B cell (primary cell): ENCODE measurements around the gene IQGAP1. TPM values are rescaled to one million over a fixed set of nuclear protein-coding genes. Genes with fewer than 3 reads are reported as not detected.

ENCODE experiments used
- ATAC-seq: fragments of 200-7000 bp; cut with Tn5 transposase; one replicate; pipeline ENCODE4 v1.10.0; 2021; ENCODE audit warnings: low read depth, mild to moderate bottlenecking, moderate number of reproducible peaks, moderate library complexity
- CTCF ChIA-PET: fragments of 350-600 bp; sonication (Branson Sonifier 250); formaldehyde crosslinking; loops from one replicate; lab custom pipeline; 2021; ENCODE audit warnings: antibody characterized with exemption, inconsistent platforms; lab: Charles Lee
- POLR2A ChIA-PET: fragments of 350-600 bp; sonication (Branson Sonifier 250); formaldehyde crosslinking; loops from one replicate; lab custom pipeline; 2021; ENCODE audit warnings: antibody characterized with exemption; lab: Charles Lee
- DNase-seq: peaks from one replicate; pipeline ENCODE4 v3.0.0; 2013
- H2AFZ ChIP-seq: 2 replicates; pipeline ENCODE4 v1.6.1; 2012; ENCODE audit warnings: mild to moderate bottlenecking, low read depth, low read length; ENCODE audit not compliant: insufficient read depth, poor library complexity, severe bottlenecking
- H3K27ac ChIP-seq, 2 donors: 1 replicate in 1 of 2; 2 replicates in 1 of 2; pipeline ENCODE4 v1.5.1; 2012 to 2013; ENCODE audit warnings: low read length in 2 of 2, mild to moderate bottlenecking in 2 of 2, moderate library complexity in 1 of 2
- H3K27me3 ChIP-seq, 4 experiments: fragments of 200-600 bp in 1 of 4; sonication (generic) in 1 of 4; replicated peaks in 1 of 4; 1 replicate in 2 of 4; 2 replicates in 2 of 4; pipeline versions ENCODE4 v1.6.1 to v1.7.0; 2013 to 2016; ENCODE audit warnings: low read length in 3 of 4, mild to moderate bottlenecking in 2 of 4, mixed read lengths in 1 of 4, moderate library complexity in 1 of 4; ENCODE audit not compliant: insufficient read depth in 4 of 4, control insufficient read depth in 3 of 4; ENCODE audit errors: control extremely low read depth in 1 of 4
- H3K36me3 ChIP-seq, 2 experiments: replicated peaks in 1 of 2; 1 replicate in 1 of 2; 2 replicates in 1 of 2; pipeline versions ENCODE4 v1.6.1 to v1.7.1; 2013; ENCODE audit warnings: low read length in 1 of 2; ENCODE audit not compliant: insufficient read depth in 2 of 2, control insufficient read depth in 1 of 2; ENCODE audit errors: control extremely low read depth in 1 of 2, extremely low read depth in 1 of 2
- H3K4me1 ChIP-seq, 2 donors: fragments of 200-600 bp in 1 of 2; sonication (generic) in 1 of 2; 1 replicate in 1 of 2; 2 replicates in 1 of 2; pipeline versions ENCODE4 v1.5.1 to v1.6.1; 2013 to 2017; ENCODE audit warnings: low read length in 2 of 2; ENCODE audit not compliant: control insufficient read depth in 2 of 2, insufficient read depth in 2 of 2
- H3K4me2 ChIP-seq: replicated peaks from 2 replicates; pipeline ENCODE3; 2012; ENCODE audit warnings: mild to moderate bottlenecking, low read depth, low read length; ENCODE audit not compliant: poor library complexity, severe bottlenecking
- H3K4me3 ChIP-seq, 5 experiments: fragments of 200-600 bp in 1 of 5; sonication (generic) in 1 of 5; 1 replicate in 3 of 5; 2 replicates in 2 of 5; pipeline versions ENCODE4 v1.5.1 to v1.7.0; 2011 to 2016; ENCODE audit warnings: low read length in 4 of 5, mild to moderate bottlenecking in 4 of 5, low read depth in 2 of 5, control low read depth in 1 of 5, moderate library complexity in 1 of 5; ENCODE audit not compliant: insufficient read depth in 1 of 5; ENCODE audit errors: control extremely low read depth in 1 of 5, extremely low read depth in 1 of 5
- H3K79me2 ChIP-seq: fragments of 200-600 bp; sonication (generic); one replicate; pipeline ENCODE4 v1.6.0; 2016; ENCODE audit warnings: low read length; ENCODE audit not compliant: control insufficient read depth, insufficient read depth
- H3K9ac ChIP-seq: fragments of 200-600 bp; sonication (generic); 2 replicates; pipeline ENCODE4 v1.6.1; 2017; ENCODE audit warnings: mild to moderate bottlenecking, low read length, moderate library complexity
- H3K9me3 ChIP-seq, 3 donors: one replicate each; pipeline versions ENCODE4 v1.6.1 to v1.7.1; 2013; ENCODE audit warnings: low read length in 2 of 3; ENCODE audit not compliant: control insufficient read depth in 2 of 3, insufficient read depth in 1 of 3; ENCODE audit errors: control extremely low read depth in 1 of 3
- H4K20me1 ChIP-seq: 2 replicates; pipeline ENCODE4 v1.6.0; 2012; ENCODE audit warnings: mild to moderate bottlenecking, low read length; ENCODE audit not compliant: insufficient read depth, control insufficient read depth, poor library complexity, severe bottlenecking
- H3K27ac Mint-ChIP-seq: one replicate; pipeline ENCODE4 v1.8.0; 2021; ENCODE audit warnings: mixed read lengths
- H3K27me3 Mint-ChIP-seq: one replicate; pipeline ENCODE4 v1.8.0; 2021; ENCODE audit warnings: mixed read lengths
- H3K4me1 Mint-ChIP-seq: one replicate; pipeline ENCODE4 v1.8.0; 2021; ENCODE audit warnings: mixed read lengths
- H3K4me3 Mint-ChIP-seq: one replicate; pipeline ENCODE4 v1.8.0; 2021; ENCODE audit warnings: mixed read lengths
- H3K9me3 Mint-ChIP-seq: one replicate; pipeline ENCODE4 v1.8.0; 2022; ENCODE audit warnings: mixed read lengths; ENCODE audit not compliant: insufficient read depth
- CTCF ChIP-seq: fragments of 200-600 bp; IDR thresholded peaks from one replicate; pipeline ENCODE4 v1.8.0; 2022; ENCODE audit warnings: antibody characterized with exemption, mild to moderate bottlenecking
- EZH2 ChIP-seq: IDR thresholded peaks from 2 replicates; pipeline ENCODE4 v1.6.1; 2012; ENCODE audit warnings: borderline replicate concordance, low read depth, mild to moderate bottlenecking, moderate library complexity, low read length; ENCODE audit not compliant: insufficient read depth, poor library complexity, severe bottlenecking
- WGBS: methylation state at CpG from one replicate; pipeline ENCODE4 v1.1.5; 2013; ENCODE audit warnings: missing lambda C conversion rate; ENCODE audit not compliant: insufficient coverage; 5-methylcytosine and 5-hydroxymethylcytosine counted together
- intact Hi-C: fragments of 100-400 bp; cut with micrococcal nuclease; formaldehyde crosslinking; loops from one replicate; pipeline ENCODE4 v1.10.0; 2022
- polyA plus RNA-seq: library from polyadenylated mRNA; depleted of rRNA; stranded (reverse); fragments of >200 nt; gene quantifications from 2 replicates; pipeline ENCODE4 v1.2.3, GENCODE V29; 2012
- total RNA-seq, 2 donors: library from RNA; stranded (reverse); fragments of 120-200 nt in 1 of 2; gene quantifications; 1 replicate in 1 of 2; 2 replicates in 1 of 2; pipeline versions ENCODE4 v1.2.3 to v1.2.4, GENCODE V29; 2013 to 2022

IQGAP1 gene
- total and polyA plus RNA-seq, 2 donors (not counting 1 experiment from before 2014, with no cell fraction given): 49.7 to 216 TPM

DNA sequence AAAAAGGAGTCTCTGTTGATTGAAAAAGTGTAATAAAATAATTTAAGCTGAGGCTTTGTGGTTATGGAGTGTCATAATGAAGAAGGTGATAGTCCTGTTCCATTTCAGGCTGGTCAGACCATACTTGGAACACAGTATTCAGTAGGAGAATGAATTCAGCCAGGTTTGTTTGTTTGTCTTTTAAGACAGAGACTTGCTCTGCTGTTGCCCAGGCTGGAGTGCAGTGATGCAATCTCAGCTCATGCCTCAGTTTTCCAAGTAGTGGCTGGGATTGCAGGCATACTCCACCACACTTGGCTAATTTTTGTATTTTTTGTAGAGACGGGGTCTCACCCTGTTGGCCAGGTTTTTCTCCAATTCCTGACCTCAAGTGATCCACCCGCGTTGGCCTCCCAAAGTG is 33.5 kb downstream of the IQGAP1 start:
- H3K36me3 ChIP-seq: peaks cover 0 to 7% of the 10 kb centered on the region in 2 experiments
- ATAC-seq (no peak), DNase-seq (no peak)
- Mint-ChIP-seq H3K27ac (no peak overlapping the region), H3K27me3 (no peaks in the 10 kb centered on the region), H3K4me3 (no peak overlapping the region), H3K4me1 (peaks cover 51% of the 10 kb centered on the region), H3K9me3 (no peaks in the 10 kb centered on the region)
- WGBS: 100% methylated on average over 3 of the region's 3 CpGs
- ChIA-PET CTCF (interaction anchor here (1.3 kb wide), 1 partner anchor 102 kb away, joined by 3 read pairs; no protein-coding TSS in a partner anchor), POLR2A (no interaction called here)
- no peak for TF ChIP-seq EZH2
- TF ChIP-seq CTCF: no peak
- H3K9me3 ChIP-seq: no peaks in the 10 kb centered on the region
- no peak overlapping the region for H2AFZ ChIP-seq
- intact Hi-C loops: no loop called here
- H3K27me3 ChIP-seq: no peaks in the 10 kb centered on the region
- H4K20me1 ChIP-seq: peaks cover 79% of the 10 kb centered on the region
- H3K9ac ChIP-seq: no peak overlapping the region
- H3K4me3 ChIP-seq: no peak overlapping the region
- peaks cover 95% of the 10 kb centered on the region for H3K79me2 ChIP-seq
- H3K27ac ChIP-seq: peak overlapping the region in 1 of 2 donors; percentile 26
- H3K4me2 ChIP-seq: peak overlapping the region; percentile 3
- H3K4me1 ChIP-seq: peaks cover 39 to 40% of the 10 kb centered on the region in 2 donors

GRCh38 chr15:90422043-90422442 is 34.0 kb downstream of the IQGAP1 start:
- Histone ChIP-seq H3K4me3 (no peak overlapping the region), H3K9me3 (no peaks in the 10 kb centered on the region), H3K4me1 (peaks cover 39 to 40% of the 10 kb centered on the region in 2 donors), H3K4me2 (peak overlapping the region; percentile 3), H4K20me1 (peaks cover 82% of the 10 kb centered on the region), H3K27ac (no peak overlapping the region), H2AFZ (no peak overlapping the region), H3K36me3 (peaks cover 0 to 11% of the 10 kb centered on the region in 2 experiments), H3K27me3 (no peaks in the 10 kb centered on the region), H3K9ac (no peak overlapping the region), H3K79me2 (peaks cover 94% of the 10 kb centered on the region)
- Mint-ChIP-seq H3K27me3 (no peaks in the 10 kb centered on the region), H3K4me1 (peaks cover 47% of the 10 kb centered on the region), H3K4me3 (peak overlapping the region; percentile 4), H3K9me3 (no peaks in the 10 kb centered on the region), H3K27ac (peak overlapping the region; percentile 17)
- no peak for TF ChIP-seq CTCF
- TF ChIP-seq EZH2: no peak
- ChIA-PET CTCF (interaction anchor here (0.6 kb wide), 1 partner anchor 21 kb away, joined by 5 read pairs; no protein-coding TSS in a partner anchor), POLR2A (interaction anchor here (0.6 kb wide), 1 partner anchor 571 kb away, joined by 4 read pairs; no protein-coding TSS in a partner anchor)
- intact Hi-C loops: no loop called here
- DNase-seq (no peak), ATAC-seq (no peak)
- no CpG with 5 or more reads among the region's 2 CpGs for WGBS
